Measurements from ENCODE around the gene SPATA32. TPM values are rescaled to one million over a fixed set of nuclear protein-coding genes. Genes with fewer than 3 reads are reported as not detected.

SPATA32 gene
- polyA plus RNA-seq, 12 donors = 0.18 to 0.23 TPM; not detected in 10

DNA sequence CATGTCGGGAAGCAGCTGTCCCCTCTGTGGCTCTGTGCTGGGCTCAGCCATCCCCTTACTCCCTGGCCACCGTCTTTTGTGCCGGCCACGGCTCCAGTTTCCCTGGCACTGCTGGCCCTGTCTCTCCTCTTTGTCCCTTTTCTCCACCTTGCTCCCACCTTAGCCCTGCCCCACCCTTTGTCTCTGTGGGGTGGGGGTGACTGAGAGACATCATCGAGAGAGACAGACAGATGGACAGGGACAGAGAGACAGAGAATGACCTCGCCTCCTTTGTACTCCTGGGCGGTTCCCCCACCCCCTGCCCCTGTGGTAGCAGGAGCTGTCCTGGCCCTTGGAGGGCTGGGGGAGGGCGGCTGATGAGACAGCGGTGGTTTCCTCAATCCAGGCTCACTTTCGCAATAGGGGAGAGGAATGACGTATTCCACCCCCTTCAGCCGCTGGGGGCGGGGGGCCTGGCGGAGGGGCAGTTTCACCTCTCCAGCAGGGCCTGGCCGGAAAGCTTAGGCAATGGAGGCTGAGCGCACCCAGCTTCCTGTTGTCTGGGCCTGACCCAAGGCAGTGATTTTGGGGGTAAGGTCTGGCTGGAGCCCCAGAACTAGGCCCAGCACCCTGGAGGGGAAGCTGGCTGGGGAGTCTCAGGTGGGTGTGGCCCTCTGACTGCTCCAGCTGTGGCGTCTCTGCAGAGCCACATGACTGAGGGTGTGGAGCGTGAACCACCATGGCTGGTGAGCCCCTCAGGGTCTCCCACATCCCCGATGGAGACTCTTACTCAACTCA is 32.9 kb downstream of the SPATA32 start:
- DNase-seq = no peak

DNA sequence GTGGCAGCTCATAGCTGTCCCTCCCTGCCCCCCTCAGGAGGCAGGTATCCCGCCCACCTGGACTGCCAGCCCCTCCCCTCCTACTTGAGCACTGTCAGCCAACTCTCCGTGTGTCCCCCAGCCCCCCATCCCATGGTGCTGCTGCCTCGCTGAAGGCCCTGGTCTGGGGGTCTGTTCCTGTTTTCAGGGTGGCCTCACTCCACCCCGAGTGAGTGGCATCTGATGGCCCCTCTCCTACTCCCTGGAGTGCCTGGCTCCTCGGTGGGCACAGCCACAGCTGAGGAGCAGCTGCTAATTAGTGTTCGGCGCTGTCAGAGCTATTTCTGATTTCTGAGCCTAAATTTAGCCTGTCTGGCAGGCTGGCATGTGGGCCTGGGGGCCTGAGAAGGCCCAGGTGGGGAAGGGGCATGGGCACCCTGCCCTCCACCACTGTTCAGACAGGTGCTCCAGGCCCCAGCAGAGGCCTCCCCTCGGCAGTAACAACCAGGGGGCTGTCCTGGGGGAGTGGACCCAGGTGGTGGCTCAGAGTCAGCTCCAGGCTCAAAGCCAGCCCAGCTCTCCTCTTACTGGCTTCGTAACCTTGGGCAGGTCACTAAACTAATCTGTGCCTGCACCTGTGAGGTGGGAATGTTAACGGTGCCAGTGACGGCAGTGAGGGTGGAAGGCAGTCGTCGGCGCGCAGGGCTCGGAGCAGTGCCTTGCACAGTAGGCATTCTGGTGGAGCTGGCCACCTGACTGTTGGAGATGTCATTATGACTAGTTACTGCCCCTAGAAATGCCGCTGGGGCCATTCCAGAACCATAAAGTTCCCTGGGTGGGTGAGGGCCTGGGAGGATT is 33.8 kb downstream of the SPATA32 start:
- no peak for DNase-seq

DNA sequence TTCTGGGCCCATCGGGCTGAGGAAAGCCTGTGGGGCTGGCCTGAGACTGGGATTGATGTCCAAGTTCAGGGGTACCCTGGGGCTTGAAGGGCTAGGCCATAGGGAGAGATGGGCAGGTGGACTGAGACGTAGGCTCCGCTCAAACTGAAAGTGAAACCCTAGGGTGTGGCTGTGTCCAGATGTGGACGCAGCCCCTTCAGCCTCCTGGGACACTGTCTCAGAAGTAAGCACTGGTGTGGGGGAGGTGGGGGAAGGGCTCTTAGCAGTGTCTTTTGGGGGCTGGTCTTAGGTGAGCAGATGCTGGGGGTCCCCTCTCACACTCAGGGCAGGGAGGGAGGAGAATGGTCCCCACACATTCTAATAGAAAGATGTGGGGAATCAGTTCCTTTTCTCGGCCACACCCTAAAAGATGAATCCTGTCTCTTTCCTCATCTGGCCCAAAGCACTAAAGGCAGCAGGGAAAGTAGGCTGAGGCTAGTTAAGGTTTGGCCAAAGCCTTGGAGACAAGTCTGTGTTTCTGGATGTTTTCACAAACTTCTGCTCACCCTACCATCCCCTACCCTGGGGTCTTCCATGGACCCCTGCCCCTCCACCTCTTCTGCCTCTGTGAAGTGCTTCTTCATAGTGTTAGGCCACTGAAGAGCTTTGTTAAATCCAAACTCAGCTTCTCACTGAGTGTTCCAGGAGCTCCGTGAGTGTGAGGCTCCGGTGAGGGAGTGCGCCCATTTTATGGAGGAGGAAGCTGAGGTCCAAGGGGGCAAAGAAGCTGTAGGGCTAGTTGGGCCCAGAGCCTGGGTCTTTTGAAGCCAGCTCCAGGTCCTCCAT is 34.6 kb downstream of the SPATA32 start:
- DNase-seq = no peak

DNA sequence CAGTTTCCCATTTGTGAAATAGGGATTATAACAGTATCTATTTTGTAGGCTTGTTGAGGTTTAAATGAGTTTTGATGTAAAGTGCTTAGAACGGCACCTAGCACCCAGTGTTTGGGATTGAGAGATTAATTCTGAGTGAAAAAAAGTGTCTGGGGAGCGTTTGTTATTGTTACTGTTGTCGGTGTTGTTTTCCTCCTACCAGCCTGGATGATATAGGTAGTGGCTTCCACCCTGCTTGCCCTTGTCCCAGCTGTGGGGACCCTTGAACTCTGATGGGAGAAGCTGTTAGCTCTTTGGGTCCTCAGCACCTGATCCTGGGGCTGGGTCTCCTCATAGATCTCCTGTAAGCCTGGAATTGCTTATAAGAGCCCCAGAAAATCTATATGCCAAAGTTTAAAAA is 35.3 kb downstream of the SPATA32 start:
- DNase-seq = no peak

- no peak for DNase-seq
Observed at GRCh38 chr17:45225964-45226530, 35.8 kb downstream of the SPATA32 start.

DNA sequence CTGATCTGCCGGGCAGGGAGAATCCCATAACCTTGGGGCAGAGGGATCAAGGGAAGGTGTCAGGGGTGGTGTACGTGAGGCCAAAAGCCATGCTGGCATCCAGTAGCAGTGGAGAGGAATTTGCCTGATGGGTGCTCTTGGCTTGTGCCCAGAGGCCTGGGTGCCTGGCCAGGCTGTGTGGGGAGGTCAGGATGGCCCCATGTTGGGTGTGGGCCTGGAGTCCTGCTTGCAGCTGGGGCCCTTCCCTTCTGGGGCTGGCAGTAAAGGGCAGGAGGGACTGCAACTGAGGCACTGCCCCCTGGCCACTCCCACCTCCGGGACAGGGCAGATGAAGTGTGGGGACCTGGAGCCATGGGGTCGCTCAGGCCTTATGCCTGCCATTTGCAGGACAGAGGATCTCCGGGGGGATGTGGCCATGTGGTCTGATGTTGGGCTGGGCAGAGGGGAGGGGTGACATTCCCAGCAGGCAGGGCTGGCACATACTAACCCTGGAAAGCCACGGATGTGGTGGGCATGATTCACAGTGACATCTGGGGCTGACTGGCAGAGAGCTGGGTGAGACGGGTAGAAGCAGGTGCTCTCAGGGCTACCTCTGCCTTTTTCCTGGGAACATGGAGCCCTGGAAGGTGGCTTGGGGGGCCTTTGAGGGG is 36.7 kb downstream of the SPATA32 start:
- no peak for DNase-seq

- DNase-seq = no peak
Observed at GRCh38 chr17:45224671-45225050, 37.2 kb downstream of the SPATA32 start.

DNA sequence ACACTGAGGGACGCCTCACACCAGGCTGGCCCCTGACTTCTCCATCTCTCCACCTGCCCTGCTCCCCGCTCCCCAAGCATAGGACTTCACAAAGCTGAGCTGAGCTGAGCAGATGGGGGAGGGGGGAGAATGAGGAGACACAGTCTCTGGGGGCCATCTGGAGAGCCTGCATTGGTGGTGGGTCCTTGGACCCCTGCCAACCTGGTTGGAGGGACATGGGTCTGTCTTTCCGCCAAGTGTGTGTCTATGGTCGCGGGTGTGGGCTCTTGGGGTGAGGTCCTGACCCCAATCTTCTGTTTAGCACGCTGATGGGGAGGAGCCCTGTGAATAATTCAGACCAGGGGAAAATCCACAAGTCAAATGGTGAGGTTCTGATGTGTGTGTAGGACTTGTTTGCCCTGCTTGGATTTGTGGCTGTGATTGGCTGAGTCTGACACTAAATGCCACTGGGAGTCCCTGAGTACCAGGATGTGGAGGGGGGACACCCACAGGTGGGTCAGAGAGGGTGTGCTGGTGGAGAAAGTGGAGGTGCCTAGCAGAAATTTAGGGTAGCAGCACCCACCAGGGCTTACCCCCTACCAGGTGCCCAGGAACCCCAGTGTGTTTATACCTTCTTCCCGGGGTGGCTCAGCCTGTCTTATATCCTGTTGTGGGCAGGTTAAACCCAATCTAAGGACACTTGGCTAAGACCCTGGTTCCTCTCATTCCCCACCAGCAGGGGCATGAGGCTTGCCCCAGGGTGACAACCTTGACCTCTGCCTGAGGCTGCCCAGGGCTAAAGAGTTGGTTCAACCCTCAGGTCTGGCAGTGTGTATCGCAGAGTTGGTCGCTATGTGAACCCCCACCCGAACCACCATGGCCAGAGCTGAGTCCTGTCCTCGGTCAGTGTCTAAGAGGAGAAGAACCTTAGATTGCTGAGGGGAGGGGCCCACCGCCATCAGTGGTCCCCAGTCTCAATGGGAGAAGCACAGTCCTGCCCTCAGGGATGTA is 38.1 kb downstream of the SPATA32 start:
- DNase-seq = no peak

- no peak for DNase-seq
Observed at GRCh38 chr17:45222996-45223538, 38.8 kb downstream of the SPATA32 start.

- no peak for DNase-seq
Observed at GRCh38 chr17:45222289-45222995, 39.5 kb downstream of the SPATA32 start.

- DNase-seq = no peak
Observed at GRCh38 chr17:45222014-45222288, 39.9 kb downstream of the SPATA32 start.

- no peak for DNase-seq
Observed at GRCh38 chr17:45221081-45222013, 40.5 kb downstream of the SPATA32 start, which contains the start of gene FMNL1. Gene FMNL1 (plus strand): TSS chr17:45221885. CDS start chr17:45222125, 240 bp downstream.

GRCh38 chr17:45220079-45220478 is 41.8 kb downstream of the SPATA32 start:
- no peak for DNase-seq

- DNase-seq = peak; percentile 90
Observed at GRCh38 chr17:45218895-45219661, 42.8 kb downstream of the SPATA32 start.

Data from muscle of arm (tissue), 12 donors.